Testis (tissue), 3 donors: ENCODE measurements around the gene PPP1R12A. TPM values are rescaled to one million over a fixed set of nuclear protein-coding genes. Genes with fewer than 3 reads are reported as not detected.
A peak's percentile ranks its signal among the peaks of the same experiment; 100 is the strongest.

Source experiments
- DNase-seq: peaks from one replicate; pipeline ENCODE4 v3.0.0-alpha.2; 2019
- H3K27ac ChIP-seq, 2 donors: fragments of 200-600 bp; sonication (generic); one replicate each; pipeline ENCODE4 v1.5.1; 2019
- H3K27me3 ChIP-seq: fragments of 200-600 bp; sonication (generic); one replicate; pipeline ENCODE4 v1.5.1; 2019
- H3K36me3 ChIP-seq: fragments of 200-600 bp; sonication (generic); one replicate; pipeline ENCODE4 v1.5.1; 2017; ENCODE audit warnings: low read depth; ENCODE audit errors: missing control alignments
- H3K4me1 ChIP-seq: fragments of 200-600 bp; sonication (generic); one replicate; pipeline ENCODE4 v1.5.1; 2019
- H3K4me3 ChIP-seq, 2 donors: fragments of 200-600 bp; sonication (generic); one replicate each; pipeline ENCODE4 v1.5.1; 2017 to 2019
- H3K9me3 ChIP-seq: fragments of 200-600 bp; sonication (generic); one replicate; pipeline ENCODE4 v1.5.1; 2017
- POLR2A ChIP-seq: fragments of 450-650 bp; IDR thresholded peaks from one replicate; pipeline ENCODE4 v1.6.1; 2017; ENCODE audit warnings: antibody characterized with exemption, mild to moderate bottlenecking, moderate library complexity
- WGBS, 2 donors: methylation state at CpG; one replicate each; pipeline ENCODE4 v1.1.5; 2018; 5-methylcytosine and 5-hydroxymethylcytosine counted together
- intact Hi-C: fragments of 100-400 bp; cut with DNase I; formaldehyde crosslinking; loops from one replicate; pipeline ENCODE4 v1.15.1; 2023; ENCODE audit warnings: low total_unique reads
- polyA plus RNA-seq: library from polyadenylated mRNA; stranded (reverse); fragments of 350-450 nt; fragmentation: Illumina TruSeq; extraction: RNeasy Lipid Tissue Mini Kit (QIAGEN cat#74804); gene quantifications from one replicate; pipeline ENCODE4 v1.2.3, GENCODE V29; 2014; ENCODE audit warnings: low read depth, low replicate concordance; ENCODE audit not compliant: insufficient read depth
- small RNA-seq, 2 donors: library from RNA; depleted of rRNA; stranded (forward); fragments of <200 nt; gene quantifications; one replicate each; pipeline ENCODE3, GENCODE V24; 2016
- total RNA-seq, 2 donors: library from RNA; depleted of rRNA; stranded (reverse); fragments of >200 nt; gene quantifications; one replicate each; pipeline ENCODE4 v1.2.3, GENCODE V29; 2016
- TF ChIP-seq, protein P1 (sequence below), 3 experiments: fragments of 450-650 bp in 2 of 3; fragments of 200-600 bp in 1 of 3; sonication (generic) in 1 of 3; IDR thresholded peaks; one replicate each; pipeline ENCODE4 v1.5.1; 2016 to 2019; ENCODE audit warnings: antibody characterized with exemption in 3 of 3, mild to moderate bottlenecking in 2 of 3, moderate library complexity in 1 of 3

PPP1R12A gene
- total and polyA plus RNA-seq, 3 donors from 2014 or later = 22.4 to 119 (median 113) TPM

DNA sequence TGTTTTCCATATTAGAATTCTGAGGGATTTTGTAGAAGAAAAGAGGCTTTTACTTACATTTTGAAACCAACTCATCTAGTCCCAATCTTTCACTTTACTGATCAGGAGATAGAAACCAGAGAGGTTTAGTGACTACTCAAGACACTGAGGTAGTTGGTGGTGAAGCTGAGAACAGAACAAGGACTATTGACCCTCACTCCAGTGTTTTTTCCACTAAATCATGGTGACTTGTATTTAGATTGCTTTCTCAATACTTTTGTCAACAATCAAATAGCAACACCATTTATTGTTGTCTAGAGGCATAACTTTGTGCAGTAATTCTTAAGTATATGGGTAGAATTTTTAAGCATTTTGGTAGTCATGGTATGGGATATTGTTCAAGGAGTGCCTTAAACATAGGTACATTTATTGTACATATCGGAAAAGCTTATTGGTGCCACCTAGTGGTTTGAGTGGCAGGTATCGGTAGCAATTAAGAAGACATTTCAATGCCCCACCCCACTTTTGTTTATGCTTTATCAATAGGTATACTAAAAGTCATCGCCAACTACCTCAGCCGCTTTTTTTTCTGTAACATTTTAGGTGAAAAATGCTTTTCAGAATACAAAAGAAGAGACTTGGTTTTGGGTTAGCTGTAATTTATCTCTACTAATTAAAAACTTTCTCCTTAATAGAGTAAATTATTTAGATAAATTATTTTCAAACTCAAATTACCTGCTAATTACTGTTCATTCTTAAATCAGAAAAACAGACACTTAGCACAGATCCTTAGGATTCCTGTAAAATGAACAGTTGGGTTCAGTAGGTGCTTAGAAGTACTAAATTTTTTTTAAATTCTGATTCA lies 196.8 kb downstream of the PPP1R12A start:
- Histone ChIP-seq H3K4me3 (no peak overlapping the region), H3K27me3 (no peaks in the 10 kb centered on the region), H3K4me1 (no peaks in the 10 kb centered on the region), H3K36me3 (no peaks in the 10 kb centered on the region), H3K27ac (no peak overlapping the region), H3K9me3 (no peaks in the 10 kb centered on the region)
- WGBS, 2 donors = 50 to 62% methylated on average over 4 of the region's 4 CpGs
- peak; percentile 53 for DNase-seq
- no peak for TF ChIP-seq POLR2A
- TF ChIP-seq, protein P1, sequence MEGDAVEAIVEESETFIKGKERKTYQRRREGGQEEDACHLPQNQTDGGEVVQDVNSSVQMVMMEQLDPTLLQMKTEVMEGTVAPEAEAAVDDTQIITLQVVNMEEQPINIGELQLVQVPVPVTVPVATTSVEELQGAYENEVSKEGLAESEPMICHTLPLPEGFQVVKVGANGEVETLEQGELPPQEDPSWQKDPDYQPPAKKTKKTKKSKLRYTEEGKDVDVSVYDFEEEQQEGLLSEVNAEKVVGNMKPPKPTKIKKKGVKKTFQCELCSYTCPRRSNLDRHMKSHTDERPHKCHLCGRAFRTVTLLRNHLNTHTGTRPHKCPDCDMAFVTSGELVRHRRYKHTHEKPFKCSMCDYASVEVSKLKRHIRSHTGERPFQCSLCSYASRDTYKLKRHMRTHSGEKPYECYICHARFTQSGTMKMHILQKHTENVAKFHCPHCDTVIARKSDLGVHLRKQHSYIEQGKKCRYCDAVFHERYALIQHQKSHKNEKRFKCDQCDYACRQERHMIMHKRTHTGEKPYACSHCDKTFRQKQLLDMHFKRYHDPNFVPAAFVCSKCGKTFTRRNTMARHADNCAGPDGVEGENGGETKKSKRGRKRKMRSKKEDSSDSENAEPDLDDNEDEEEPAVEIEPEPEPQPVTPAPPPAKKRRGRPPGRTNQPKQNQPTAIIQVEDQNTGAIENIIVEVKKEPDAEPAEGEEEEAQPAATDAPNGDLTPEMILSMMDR (IDR thresholded peaks at IDR 0.05) = peak; percentile 25 to 57 (median 31)
- intact Hi-C loops = no loop called here

DNA sequence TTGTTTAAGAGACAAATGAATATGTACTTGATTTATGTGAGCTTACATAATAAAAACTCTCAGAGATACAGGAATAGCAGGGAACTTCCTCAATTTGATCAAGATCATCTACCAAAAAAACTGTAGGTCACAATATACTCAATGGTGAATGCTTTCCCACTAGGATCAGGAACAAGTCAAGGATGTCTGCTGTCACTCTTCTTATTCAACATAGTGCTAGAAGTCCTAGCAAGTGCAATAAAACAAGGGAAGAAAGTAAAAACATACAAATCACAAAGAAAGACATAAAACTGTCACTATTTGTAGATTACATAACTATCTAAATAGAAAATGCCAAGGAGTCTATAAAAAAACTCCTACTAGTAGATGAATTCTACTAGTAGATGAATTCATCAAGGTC lies 202.3 kb downstream of the PPP1R12A start:
- no peak overlapping the region for H3K4me3 ChIP-seq
- no peaks in the 10 kb centered on the region for H3K36me3 ChIP-seq
- no peaks in the 10 kb centered on the region for H3K4me1 ChIP-seq
- intact Hi-C loops = no loop called here
- no peak for DNase-seq
- TF ChIP-seq, protein P1 (IDR thresholded peaks at IDR 0.05) = no peak
- TF ChIP-seq POLR2A = no peak
- no peak overlapping the region for H3K27ac ChIP-seq
- H3K27me3 ChIP-seq = no peaks in the 10 kb centered on the region
- no peaks in the 10 kb centered on the region for H3K9me3 ChIP-seq

DNA sequence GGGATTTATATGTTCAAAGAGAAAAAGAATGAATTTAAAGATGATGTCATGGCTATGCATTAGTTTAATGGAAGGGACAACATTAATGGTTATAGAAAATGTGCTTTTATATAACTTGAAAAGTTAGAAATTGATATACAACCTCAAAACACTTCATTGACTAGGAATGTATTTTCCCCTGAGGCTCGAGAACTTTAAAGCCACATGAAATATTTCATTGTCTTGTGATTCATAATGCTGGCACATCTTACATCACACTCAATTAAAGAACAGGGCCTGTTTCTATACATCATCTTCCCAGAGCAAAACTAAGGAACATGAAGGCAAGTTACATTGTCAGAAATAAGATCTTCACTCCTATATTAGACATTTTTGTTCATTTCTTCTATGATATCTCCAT lies 208.9 kb downstream of the PPP1R12A start:
- no peaks in the 10 kb centered on the region for H3K4me1 ChIP-seq
- intact Hi-C loops = no loop called here
- H3K4me3 ChIP-seq = no peak overlapping the region
- no peak for DNase-seq
- no peaks in the 10 kb centered on the region for H3K27me3 ChIP-seq
- H3K27ac ChIP-seq = no peak overlapping the region
- no peak for TF ChIP-seq POLR2A
- TF ChIP-seq, protein P1 (IDR thresholded peaks at IDR 0.05) = no peak
- H3K36me3 ChIP-seq = no peaks in the 10 kb centered on the region
- 94 to 97% methylated on average over 1 of the region's 1 CpG for WGBS, 2 donors
- H3K9me3 ChIP-seq = no peaks in the 10 kb centered on the region

Small RNAs within 50 kb of the gene (small RNA-seq; reads per million reads assigned to genes)
- gene RNA5SP363 = 0 reads per million in 2 donors

Other genes starting within 250 kb of the PPP1R12A start
- gene PAWR, start 244.1 kb downstream of the PPP1R12A start, total RNA-seq = 10 to 100 TPM; 50.2 to 59.2 TPM
- gene PAWR, start 244.1 kb downstream of the PPP1R12A start, polyA plus RNA-seq = 37.2 TPM
- gene OTOGL, start 164.4 kb upstream of the PPP1R12A start, total RNA-seq = under 1 TPM; 0.87 TPM
- gene OTOGL, start 164.4 kb upstream of the PPP1R12A start, polyA plus RNA-seq = 0.88 TPM